GM03348 (cell line): ENCODE measurements around the gene LIPT1.
"Not testable (repeated sequence)": the region's sequence is repeated elsewhere in the genome, so short reads cannot be mapped to it uniquely, and the experiment has no call there.

Experiments
- DNase-seq: peaks from one replicate; pipeline ENCODE4 v3.0.0; 2012; ENCODE audit warnings: low spot score

Gene LIPT1

GRCh38 chr2:99180755-99181623 is 26.2 kb downstream of the LIPT1 start, which contains the start of the genes MITD1 and MRPL30:
Gene MITD1, minus strand, starts transcription at chr2:99181058. Its CDS starts 77 bp downstream, at chr2:99180981.
Gene MRPL30, plus strand, starts transcription at chr2:99181184. Its CDS starts 5,020 bp downstream, at chr2:99186204.
- DNase-seq: peak; percentile 95

DNA sequence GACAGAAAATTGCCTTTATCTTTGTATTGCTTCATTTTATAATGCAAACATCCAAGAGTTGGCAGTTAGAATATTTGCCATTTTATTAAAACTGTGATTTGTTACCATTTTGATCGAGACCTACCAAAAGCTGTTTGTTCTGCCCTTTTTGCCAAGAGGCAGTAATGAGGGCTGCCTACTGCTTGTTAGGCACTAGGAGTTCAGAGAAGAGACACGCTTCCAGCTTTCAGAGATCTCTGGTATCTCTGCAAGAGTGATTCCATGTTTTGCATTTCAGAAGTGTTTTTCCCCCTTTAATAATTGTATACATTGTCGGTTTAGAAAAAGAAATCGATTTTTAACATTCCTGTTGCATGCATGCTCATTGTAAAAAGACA is 26.8 kb downstream of the LIPT1 start:
- DNase-seq: peak; percentile 26

DNA sequence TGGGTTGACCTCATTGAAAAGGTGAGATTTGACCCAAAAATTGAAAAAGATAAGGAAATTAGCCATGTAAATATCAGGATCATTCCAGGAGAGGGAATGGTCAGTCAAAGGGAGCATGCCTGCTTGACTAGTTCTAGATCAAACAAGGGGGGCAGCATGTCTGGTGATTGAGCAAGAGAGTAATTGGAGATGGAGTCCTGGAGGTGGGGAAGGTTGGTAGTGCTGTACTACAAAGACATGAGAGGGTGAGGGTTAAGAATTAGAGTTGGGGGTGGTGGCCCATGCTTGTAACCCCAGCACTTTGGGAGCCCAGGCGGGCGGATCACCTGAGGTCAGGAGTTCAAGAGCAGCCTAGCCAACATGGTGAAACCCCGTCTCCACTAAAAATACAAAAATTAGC is 28.3 kb downstream of the LIPT1 start:
- no peak for DNase-seq

DNA sequence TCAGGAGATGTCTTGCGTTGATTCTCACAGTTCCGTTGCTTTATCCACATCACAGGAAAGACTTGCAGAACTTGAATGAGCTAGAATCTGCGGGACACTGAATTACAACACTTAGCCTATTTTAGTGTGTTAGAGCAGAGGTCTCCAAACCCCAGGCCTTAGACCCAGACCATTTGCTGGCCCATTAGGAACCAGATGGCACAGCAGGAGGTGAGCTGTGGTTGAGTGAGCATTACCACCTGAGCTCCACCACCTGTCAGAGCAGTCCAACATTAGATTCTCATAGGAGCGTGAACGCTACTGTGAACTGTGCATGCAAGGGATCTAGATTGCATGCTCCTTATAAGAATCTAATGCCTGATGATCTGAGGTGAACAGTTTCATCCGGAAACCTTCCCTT is 30.0 kb downstream of the LIPT1 start:
- no peak for DNase-seq

- DNase-seq: no peak
Observed at GRCh38 chr2:99187011-99187410, 32.2 kb downstream of the LIPT1 start.

- DNase-seq: no peak
Observed at GRCh38 chr2:99188357-99188756, 33.6 kb downstream of the LIPT1 start.

DNA sequence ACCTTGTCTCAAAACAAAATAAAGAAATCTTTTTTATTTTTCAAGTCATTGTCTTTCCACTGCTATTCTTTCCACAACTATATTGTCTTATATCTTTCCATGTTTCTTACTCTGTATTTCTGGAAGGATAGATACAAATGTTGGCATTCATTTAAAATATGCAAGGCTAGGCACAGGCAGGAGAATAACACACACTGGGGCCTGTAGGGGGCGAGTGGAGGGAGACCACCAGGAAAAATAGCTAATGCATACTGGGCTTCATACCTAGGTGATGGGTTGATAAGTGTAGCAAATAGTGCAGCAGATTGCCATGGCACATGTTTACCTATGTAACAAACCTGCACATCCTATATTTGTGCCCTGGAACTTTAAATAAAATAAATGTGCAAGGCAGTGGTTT is 35.8 kb downstream of the LIPT1 start:
- DNase-seq: no peak

DNA sequence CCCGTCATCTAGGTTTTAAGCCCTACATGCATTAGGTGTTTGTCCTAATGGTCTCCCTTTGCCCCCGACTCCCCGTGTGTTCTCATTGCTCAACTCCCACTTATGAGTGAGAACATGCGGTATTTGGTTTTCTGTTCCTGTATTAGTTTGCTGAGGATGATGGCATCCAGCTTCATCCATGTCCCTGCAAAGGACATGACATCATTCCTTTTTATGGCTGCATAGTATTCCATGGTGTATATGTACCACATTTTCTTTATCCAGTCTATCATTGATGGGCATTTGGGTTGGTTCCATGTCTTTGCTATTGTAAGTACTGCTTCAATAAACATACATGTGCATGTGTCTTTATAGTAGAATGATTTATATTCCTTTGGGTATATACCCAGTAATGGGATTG is 37.6 kb downstream of the LIPT1 start:
- DNase-seq: not testable (repeated sequence)

DNA sequence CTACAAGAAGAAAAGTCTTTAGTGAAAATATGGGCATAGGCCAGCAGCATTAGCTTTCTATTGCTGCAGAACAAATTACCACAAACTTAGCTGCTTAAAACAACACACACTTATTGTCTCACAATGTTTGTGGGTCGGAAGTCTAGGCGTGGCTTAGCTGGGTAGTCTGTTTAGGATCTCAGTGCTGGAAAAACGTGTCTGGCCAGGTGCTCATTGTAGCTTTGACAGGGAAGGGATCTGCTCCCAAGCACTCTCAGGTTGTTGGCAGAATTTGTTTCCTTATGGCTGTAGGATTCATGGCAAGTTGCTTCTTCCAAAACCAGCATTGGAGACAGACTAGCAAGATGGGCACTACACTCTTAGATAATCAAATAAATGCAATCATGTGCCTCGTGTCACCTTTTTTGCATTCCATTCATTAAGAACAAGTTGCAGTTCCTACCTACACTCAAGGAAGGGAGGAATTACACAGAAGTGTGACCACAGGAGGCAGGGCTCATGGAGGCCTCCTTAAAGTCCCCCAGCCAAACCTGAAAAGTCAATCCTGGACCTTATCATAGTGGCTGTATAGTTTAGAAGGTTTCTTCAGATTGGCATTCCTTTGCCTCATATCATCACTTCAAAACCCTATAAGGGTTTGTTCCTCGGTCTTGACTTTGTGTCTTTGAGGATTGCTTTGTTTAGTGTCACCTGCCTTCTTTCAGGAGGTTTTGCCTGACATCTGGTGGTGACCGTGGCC is 43.5 kb downstream of the LIPT1 start:
- DNase-seq: no peak

DNA sequence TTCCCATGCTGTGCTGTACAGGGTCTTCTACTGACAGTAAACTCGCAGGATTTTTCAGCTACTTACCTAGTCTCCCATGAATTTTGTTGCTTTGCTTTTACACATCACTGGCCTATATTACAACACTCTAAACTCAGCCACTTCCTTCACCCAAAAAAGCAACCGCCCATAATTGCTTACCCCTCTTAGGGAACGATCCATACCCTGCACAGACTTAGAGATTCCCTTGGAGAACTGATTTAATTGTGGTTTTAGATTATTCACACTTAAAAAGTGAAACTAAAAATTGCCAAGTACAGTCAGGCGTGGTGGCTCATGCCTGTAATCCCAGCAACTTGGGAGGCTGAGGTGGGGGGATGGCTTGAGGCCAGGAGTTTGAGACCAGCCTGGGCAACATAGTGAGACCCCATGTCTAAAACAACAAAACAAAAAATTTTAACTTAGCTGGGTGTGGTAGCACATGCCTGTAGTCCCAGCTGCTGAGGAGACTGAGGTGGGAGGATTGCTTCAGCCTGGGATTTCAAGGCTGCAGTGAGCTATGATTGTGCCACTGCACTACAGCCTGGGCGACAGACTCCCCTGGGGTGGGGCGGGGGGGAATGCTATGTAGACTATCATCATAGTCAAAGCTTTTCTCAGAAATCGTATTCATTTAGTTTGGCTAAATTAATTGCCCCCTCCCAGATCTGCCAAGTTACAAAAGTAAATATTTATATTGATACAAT is 45.5 kb downstream of the LIPT1 start:
- DNase-seq: no peak

DNA sequence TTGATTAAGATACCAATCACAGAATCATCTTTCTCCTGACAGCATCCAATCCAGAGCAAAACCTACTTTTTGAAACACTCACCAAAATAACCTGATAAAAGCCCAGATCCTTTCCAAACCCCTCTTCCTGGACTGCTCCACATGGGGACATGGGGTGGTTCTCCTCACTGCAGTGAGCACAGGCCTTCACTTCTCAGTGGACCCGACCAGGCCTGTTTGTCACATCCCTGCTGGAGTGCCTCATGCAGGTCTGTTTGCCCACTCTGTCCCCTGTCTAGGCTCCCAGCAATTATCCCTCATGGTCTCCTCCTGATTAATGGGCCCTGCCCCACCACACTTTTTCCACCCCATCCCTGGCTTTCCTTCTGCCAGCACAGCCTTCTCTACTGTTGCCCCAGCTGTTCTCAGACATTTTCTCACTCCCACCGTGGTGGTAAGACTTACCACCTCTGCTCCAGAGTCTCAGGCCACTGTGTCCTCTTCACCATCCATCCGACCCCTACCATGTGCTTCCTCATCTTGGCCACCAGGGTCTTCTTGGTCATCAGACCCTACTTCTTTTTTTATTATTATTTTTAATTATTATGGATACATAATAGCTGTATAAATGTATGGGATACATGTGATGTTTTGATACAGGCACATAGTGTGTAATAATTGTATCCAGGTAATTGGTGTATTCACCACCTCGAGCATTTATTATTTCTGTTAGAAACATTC is 47.4 kb downstream of the LIPT1 start:
- no peak for DNase-seq

GRCh38 chr2:99205491-99205890 is 50.7 kb downstream of the LIPT1 start:
- no peak for DNase-seq
